ENCODE measurements around the gene FCSK. TPM values are rescaled to one million over a fixed set of nuclear protein-coding genes. Genes with fewer than 3 reads are reported as not detected.

FCSK gene
- total RNA-seq, 1 donor from 2014 or later = 10.0 TPM

GRCh38 chr16:70457446-70458166 is 3.2 kb downstream of the FCSK start:
- no peak for ATAC-seq

GRCh38 chr16:70460737-70461261 is 6.4 kb downstream of the FCSK start:
- peak; percentile 9 for ATAC-seq

- no peak for ATAC-seq
Measured at GRCh38 chr16:70463235-70463634, 8.8 kb downstream of the FCSK start.

- ATAC-seq = no peak
Measured at GRCh38 chr16:70465999-70466804, 11.8 kb downstream of the FCSK start.

GRCh38 chr16:70466805-70467076 is 12.3 kb downstream of the FCSK start:
- ATAC-seq = no peak

GRCh38 chr16:70467113-70467512 is 12.7 kb downstream of the FCSK start:
- no peak for ATAC-seq

- no peak for ATAC-seq
Measured at GRCh38 chr16:70467608-70468007, 13.2 kb downstream of the FCSK start.

GRCh38 chr16:70468776-70469525 is 14.6 kb downstream of the FCSK start:
- no peak for ATAC-seq

- no peak for ATAC-seq
Measured at GRCh38 chr16:70470141-70470926, 15.9 kb downstream of the FCSK start.

- no peak for ATAC-seq
Measured at GRCh38 chr16:70470927-70471341, 16.5 kb downstream of the FCSK start.

GRCh38 chr16:70472786-70473433 is 18.5 kb downstream of the FCSK start:
- no peak for ATAC-seq

GRCh38 chr16:70473446-70474319 is 19.3 kb downstream of the FCSK start:
- ATAC-seq = no peak

- ATAC-seq = no peak
Measured at GRCh38 chr16:70474320-70475053, 20.1 kb downstream of the FCSK start.

GRCh38 chr16:70475054-70475871 is 20.9 kb downstream of the FCSK start:
- peak; percentile 6 for ATAC-seq

- peak; percentile 54 for ATAC-seq
Measured at GRCh38 chr16:70476272-70477020, 22.1 kb downstream of the FCSK start.

GRCh38 chr16:70478169-70478568 is 23.8 kb downstream of the FCSK start:
- ATAC-seq = no peak

GRCh38 chr16:70478912-70479341 is 24.5 kb downstream of the FCSK start:
- peak; percentile 7 for ATAC-seq

Data from esophagus mucosa (tissue), 1 donor.